A549 treated with Mapracorat at 1 μM for 4 hours (cell line): ENCODE data around the gene OR5K1. TPM values are rescaled to one million over a fixed set of nuclear protein-coding genes. Genes with fewer than 3 reads are reported as not detected.

ENCODE experiments used
- total RNA-seq: library from RNA; stranded (reverse); fragments of 200-300 nt; extraction: Qiagen RNA extraction; gene quantifications from 5 replicates; pipeline ENCODE4 v1.2.3, GENCODE V29; 2022

OR5K1 gene
- total RNA-seq: not detected in 5 replicates

GRCh38 chr3:98462901-98463300, at the start of gene OR5K1:
TSS of gene OR5K1 (plus strand) at chr3:98463201. CDS start at chr3:98469577, 6,376 bp downstream.

GRCh38 chr3:98497381-98497780, 34.4 kb downstream of the OR5K1 start, which contains the start of gene OR5K2:
TSS of gene OR5K2 (plus strand) at chr3:98497681. CDS start at chr3:98497681, 0 bp downstream.

Other genes starting within 250 kb of the OR5K1 start
- not detected in 5 replicates for gene OR5H6, start 199.0 kb upstream of the OR5K1 start, total RNA-seq
- not detected in 5 replicates for gene OR5H2, start 180.7 kb upstream of the OR5K1 start, total RNA-seq
- gene OR5K4, start 109.3 kb upstream of the OR5K1 start, total RNA-seq: not detected in 5 replicates
- gene OR5K3, start 72.5 kb upstream of the OR5K1 start, total RNA-seq: not detected in 5 replicates
- not detected in 5 replicates for gene OR5K2, start 34.5 kb downstream of the OR5K1 start, total RNA-seq
- 46.3 to 65.9 TPM (median 61.6 TPM) in 5 replicates for gene CLDND1, start 59.7 kb downstream of the OR5K1 start, total RNA-seq
- not detected in 5 replicates for gene GPR15, start 68.8 kb downstream of the OR5K1 start, total RNA-seq
- gene CPOX, start 130.4 kb downstream of the OR5K1 start, total RNA-seq: 16.5 to 23.9 TPM (median 21.0 TPM) in 5 replicates